GM12891 (cell line): ENCODE results near the gene CALN1.

Experiments used
- DNase-seq: peaks from one replicate; pipeline ENCODE4 v3.0.0; 2011; ENCODE audit warnings: low spot score; ENCODE audit not compliant: insufficient read length
- FAIRE-seq: peaks from 2 replicates; lab custom pipeline; 2011; peaks lifted over from hg19 to GRCh38; lab: Jason Lieb, UNC
- PAX5 ChIP-seq: IDR thresholded peaks from 2 replicates; pipeline ENCODE4 v1.6.1; 2011; ENCODE audit warnings: low read length, moderate library complexity, mild to moderate bottlenecking; ENCODE audit not compliant: insufficient read depth, severe bottlenecking
- POLR2A ChIP-seq: IDR thresholded peaks from 2 replicates; pipeline ENCODE4 v1.6.1; 2011; ENCODE audit warnings: low read depth, low read length, control low read depth
- POLR2AphosphoS5 ChIP-seq: IDR thresholded peaks from 2 replicates; pipeline ENCODE4 v1.6.1; 2011; ENCODE audit warnings: low read depth, low read length, control low read depth
- POU2F2 ChIP-seq: IDR thresholded peaks from 2 replicates; pipeline ENCODE4 v1.6.1; 2011; ENCODE audit warnings: low read depth, mild to moderate bottlenecking, control low read depth, low read length, moderate library complexity
- SPI1 ChIP-seq: IDR thresholded peaks from 2 replicates; pipeline ENCODE4 v1.6.1; 2011; ENCODE audit warnings: low read depth, low read length, control low read depth
- TAF1 ChIP-seq: IDR thresholded peaks from 2 replicates; pipeline ENCODE4 v1.6.1; 2011; ENCODE audit warnings: low read depth, low read length, control low read depth

CALN1 gene

DNA sequence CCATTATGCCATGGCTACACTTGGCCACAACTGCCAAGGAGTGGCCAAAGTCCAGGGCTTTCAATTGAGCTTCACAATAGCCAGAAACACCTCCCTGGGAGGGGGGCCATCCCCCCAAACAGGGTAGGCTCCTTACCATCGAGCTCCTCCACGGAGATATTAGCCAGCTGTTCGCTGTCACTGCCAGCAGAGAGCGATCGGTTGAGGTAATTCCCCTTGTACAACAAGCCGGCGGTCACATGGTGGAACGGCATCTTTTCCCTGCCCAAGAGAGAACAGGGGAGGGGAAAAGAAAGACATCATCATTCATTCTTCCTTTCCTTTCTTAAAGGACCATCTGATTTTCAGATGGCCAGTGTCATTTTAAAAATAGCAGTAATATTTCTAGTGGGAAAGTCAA is 133.6 kb downstream of the CALN1 start:
- no peak for DNase-seq
- FAIRE-seq = no peak
- TF ChIP-seq PAX5 (no peak), TAF1 (no peak), POLR2AphosphoS5 (no peak), SPI1 (no peak), POU2F2 (no peak), POLR2A (no peak)

GRCh38 chr7:72275382-72276070 is 136.6 kb downstream of the CALN1 start:
- DNase-seq (no peak), FAIRE-seq (no peak)
- TF ChIP-seq PAX5 = no peak
- no peak for TF ChIP-seq TAF1
- TF ChIP-seq SPI1 = no peak
- TF ChIP-seq POLR2A = no peak
- TF ChIP-seq POLR2AphosphoS5 = no peak
- no peak for TF ChIP-seq POU2F2

DNA sequence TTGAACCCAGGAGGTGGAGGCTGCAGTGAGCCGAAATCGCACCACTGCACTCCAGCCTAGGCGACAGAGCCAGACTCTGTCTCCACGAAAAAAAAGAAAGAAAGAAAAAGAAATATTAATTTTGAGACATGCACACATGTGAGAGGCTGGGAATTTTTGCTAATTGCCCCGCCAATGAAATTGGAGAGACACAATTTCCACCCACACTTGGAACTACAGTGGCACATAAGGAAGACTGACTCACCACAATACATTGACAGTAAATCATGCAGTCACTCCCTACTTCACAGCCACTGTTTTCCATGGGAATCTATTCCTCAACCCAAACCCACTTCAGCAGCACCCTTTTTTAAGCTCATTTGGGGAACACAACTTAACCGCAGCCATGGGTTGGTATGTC is 139.7 kb downstream of the CALN1 start:
- no peak for TF ChIP-seq POU2F2
- TF ChIP-seq POLR2AphosphoS5 = no peak
- TF ChIP-seq PAX5 = no peak
- FAIRE-seq = no peak
- DNase-seq = no peak

DNA sequence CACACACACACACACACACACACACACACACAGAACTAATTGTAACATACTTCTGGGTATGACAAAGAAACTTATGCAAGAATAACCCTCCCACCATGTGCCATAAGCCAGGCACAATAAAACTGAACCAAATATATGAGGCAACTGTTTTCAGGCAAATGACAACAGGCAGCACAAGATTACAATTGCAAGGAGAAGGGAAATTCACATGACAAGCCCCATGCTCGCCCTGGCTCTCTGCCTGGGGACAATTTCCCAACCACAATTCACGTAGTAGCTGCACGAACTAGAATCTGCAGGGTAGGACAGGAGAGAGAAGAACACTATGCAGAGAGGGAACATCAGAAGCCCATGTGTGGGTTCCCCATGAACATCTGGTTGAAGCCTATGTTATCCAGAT is 143.3 kb downstream of the CALN1 start:
- DNase-seq (no peak), FAIRE-seq (no peak)
- TF ChIP-seq POLR2A (no peak), POLR2AphosphoS5 (no peak), SPI1 (no peak), PAX5 (no peak), TAF1 (no peak), POU2F2 (no peak)

GRCh38 chr7:72268090-72268489 is 144.0 kb downstream of the CALN1 start:
- no peak for DNase-seq
- FAIRE-seq = no peak
- TF ChIP-seq POLR2A (no peak), POLR2AphosphoS5 (no peak), POU2F2 (no peak), TAF1 (no peak), SPI1 (no peak), PAX5 (no peak)

- DNase-seq = no peak
- FAIRE-seq = no peak
- TF ChIP-seq POU2F2 = no peak
- no peak for TF ChIP-seq SPI1
- TF ChIP-seq TAF1 = no peak
- no peak for TF ChIP-seq POLR2AphosphoS5
- no peak for TF ChIP-seq PAX5
- no peak for TF ChIP-seq POLR2A
These were observed 144.8 kb downstream of the CALN1 start for GRCh38 chr7:72267291-72267800.

GRCh38 chr7:72266771-72267170 is 145.4 kb downstream of the CALN1 start:
- TF ChIP-seq POLR2A = no peak
- DNase-seq = no peak
- no peak for FAIRE-seq

GRCh38 chr7:72265071-72265904 is 146.8 kb downstream of the CALN1 start:
- no peak for DNase-seq
- no peak for FAIRE-seq
- TF ChIP-seq SPI1 = no peak
- TF ChIP-seq POLR2AphosphoS5 = no peak
- no peak for TF ChIP-seq TAF1
- no peak for TF ChIP-seq POU2F2
- TF ChIP-seq PAX5 = no peak
- TF ChIP-seq POLR2A = no peak

- no peak for FAIRE-seq
- TF ChIP-seq PAX5 (no peak), POU2F2 (no peak), POLR2AphosphoS5 (no peak), POLR2A (no peak), TAF1 (no peak), SPI1 (no peak)
- DNase-seq = no peak
These were observed 151.7 kb downstream of the CALN1 start for GRCh38 chr7:72260406-72260805.

DNA sequence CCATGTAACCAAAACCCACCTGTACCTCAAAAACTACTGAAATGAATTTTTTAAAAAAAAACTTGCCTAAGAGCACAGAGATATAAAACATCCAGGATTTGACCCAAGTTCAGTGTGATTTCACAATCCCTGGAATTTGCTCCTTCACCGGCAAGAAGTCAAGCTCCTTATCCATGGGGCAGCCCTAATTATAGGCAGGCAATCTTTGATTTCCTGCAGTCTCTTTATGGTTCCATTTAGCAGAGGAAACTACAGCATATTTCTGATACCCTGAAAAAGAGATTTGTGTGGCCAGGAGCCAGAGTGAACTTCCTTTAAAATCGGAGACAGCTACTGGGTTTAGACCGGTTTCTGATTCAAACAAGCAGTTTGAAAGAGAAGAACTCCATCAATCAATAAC is 154.1 kb downstream of the CALN1 start:
- FAIRE-seq = no peak
- TF ChIP-seq TAF1 (no peak), PAX5 (no peak), POLR2AphosphoS5 (no peak), SPI1 (no peak), POU2F2 (no peak), POLR2A (no peak)
- DNase-seq = no peak
